Mucosa of descending colon (tissue), 3 donors: ENCODE measurements around the gene MACROD1. TPM values are rescaled to one million over a fixed set of nuclear protein-coding genes. Genes with fewer than 3 reads are reported as not detected.
A peak's percentile ranks its signal among the peaks of the same experiment; 100 is the strongest.
"Not testable (repeated sequence)": the region's sequence is repeated elsewhere in the genome, so short reads cannot be mapped to it uniquely, and the experiment has no call there.

Source experiments
- ATAC-seq: fragments of 200-7000 bp; cut with Tn5 transposase; one replicate; pipeline ENCODE4 v1.9.1; 2020; ENCODE audit warnings: mild to moderate bottlenecking, moderate library complexity
- DNase-seq, 3 donors: peaks; one replicate each; pipeline ENCODE4 v3.0.0-alpha.2; 2020
- H3K36me3 ChIP-seq: fragments of 200-600 bp; one replicate; pipeline ENCODE4 v1.8.0; 2021; ENCODE audit warnings: low read depth, mild to moderate bottlenecking
- H3K4me1 ChIP-seq: fragments of 200-600 bp; one replicate; pipeline ENCODE4 v1.8.0; 2021; ENCODE audit warnings: low read depth, mild to moderate bottlenecking
- H3K4me3 ChIP-seq: fragments of 200-600 bp; one replicate; pipeline ENCODE4 v1.8.0; 2021; ENCODE audit warnings: mild to moderate bottlenecking
- H3K9me3 ChIP-seq: fragments of 200-600 bp; one replicate; pipeline ENCODE4 v1.8.0; 2021; ENCODE audit warnings: mild to moderate bottlenecking
- CTCF ChIP-seq: fragments of 200-600 bp; IDR thresholded peaks from one replicate; pipeline ENCODE4 v1.8.0; 2022; ENCODE audit warnings: antibody characterized with exemption, mild to moderate bottlenecking
- intact Hi-C, 2 donors: fragments of 100-400 bp; cut with DNase I in 1 of 2; cut with micrococcal nuclease in 1 of 2; formaldehyde crosslinking; loops; one replicate each; pipeline versions ENCODE4 v1.11.0 to v1.11.1; 2022; cut with DNase I, micrococcal nuclease
- total RNA-seq, 3 donors: library from RNA; stranded (reverse); fragmentation: NEBNext Ultra II Directional in 2 of 3; extraction: Animal tissue kit (Norgen Biotek cat#: 25700) in 2 of 3; gene quantifications; one replicate each; pipeline versions ENCODE4 v1.2.1 to v1.2.4, GENCODE V29; 2021 to 2023
- donor health status: DM: no; HTN: no; CAD: no; lungs with moderate emphysema.
- donor health status: DM: no; HTN: no; CAD: no.
- donor health status: DM: no; HTN: yes; CAD: no.

MACROD1 gene
- total RNA-seq, 3 donors from 2014 or later, result 26.7 to 38.7 (median 38.1) TPM

GRCh38 chr11:64164392-64165312 lies 1.3 kb downstream of the MACROD1 start:
- Histone ChIP-seq H3K4me1 (peaks cover 12% of the 10 kb centered on the region), H3K9me3 (no peaks in the 10 kb centered on the region), H3K4me3 (peak overlapping the region; percentile 56), H3K36me3 (no peaks in the 10 kb centered on the region)
- ATAC-seq (peak; percentile 6), DNase-seq (peak in 2 of 3 donors; percentile 50 to 67)
- intact Hi-C loops, result no loop called here
- no peak for TF ChIP-seq CTCF

GRCh38 chr11:64163951-64164350 lies 2.0 kb downstream of the MACROD1 start:
- no peaks in the 10 kb centered on the region for H3K9me3 ChIP-seq
- TF ChIP-seq CTCF, result no peak
- H3K4me1 ChIP-seq, result peaks cover 12% of the 10 kb centered on the region
- intact Hi-C loops, result no loop called here
- no peak overlapping the region for H3K4me3 ChIP-seq
- DNase-seq (no peak), ATAC-seq (no peak)
- H3K36me3 ChIP-seq, result no peaks in the 10 kb centered on the region

GRCh38 chr11:64162769-64163168 lies 3.1 kb downstream of the MACROD1 start:
- ATAC-seq, H3K36me3 ChIP-seq, H3K4me3 ChIP-seq, DNase-seq, H3K9me3 ChIP-seq, intact Hi-C loops: not testable (repeated sequence)
- peaks cover 12% of the 10 kb centered on the region for H3K4me1 ChIP-seq

- H3K9me3 ChIP-seq, result no peaks in the 10 kb centered on the region
- intact Hi-C loops, result no loop called here
- H3K4me3 ChIP-seq, result no peak overlapping the region
- ATAC-seq (no peak), DNase-seq (no peak)
- no peak for TF ChIP-seq CTCF
- H3K36me3 ChIP-seq, result no peaks in the 10 kb centered on the region
- H3K4me1 ChIP-seq, result peaks cover 12% of the 10 kb centered on the region
These were observed 4.9 kb downstream of the MACROD1 start for GRCh38 chr11:64161037-64161436.

GRCh38 chr11:64157631-64158394 lies 8.1 kb downstream of the MACROD1 start:
- H3K4me3 ChIP-seq, result no peak overlapping the region
- H3K9me3 ChIP-seq, result no peaks in the 10 kb centered on the region
- intact Hi-C loops, result loop anchor here in 1 of 2 donors (10.0 kb wide), 1 partner anchor 323 kb away; the partner anchor contains the start of gene MARK2
- DNase-seq (no peak), ATAC-seq (no peak)
- H3K36me3 ChIP-seq, result no peaks in the 10 kb centered on the region
- no peak for TF ChIP-seq CTCF
- H3K4me1 ChIP-seq, result no peaks in the 10 kb centered on the region
